NB4 (cell line): Measurements from ENCODE around the gene FILIP1L.

Experiments
- DNase-seq: peaks from one replicate; pipeline ENCODE4 v3.0.0; 2010; ENCODE audit warnings: low read depth
- H3K4me3 ChIP-seq: one replicate; pipeline ENCODE4 v1.5.1; 2011; ENCODE audit warnings: mild to moderate bottlenecking, low read depth, low read length, moderate library complexity
- CTCF ChIP-seq: IDR thresholded peaks from one replicate; pipeline ENCODE4 v1.5.1; 2012; ENCODE audit warnings: low read depth, low read length
- MAX ChIP-seq: IDR thresholded peaks from 2 replicates; pipeline ENCODE4 v1.6.1; 2011; ENCODE audit warnings: low read depth, low read length
- MYC ChIP-seq: IDR thresholded peaks from 2 replicates; pipeline ENCODE4 v1.6.1; 2011; ENCODE audit warnings: low read depth, low read length
- POLR2A ChIP-seq: IDR thresholded peaks from 2 replicates; pipeline ENCODE4 v1.6.1; 2011; ENCODE audit warnings: mild to moderate bottlenecking; ENCODE audit not compliant: insufficient read length; ENCODE audit errors: extremely low read depth

Gene FILIP1L

GRCh38 chr3:99901200-99901926 is 212.9 kb downstream of the FILIP1L start:
- H3K4me3 ChIP-seq = no peak overlapping the region
- TF ChIP-seq POLR2A (no peak), MYC (no peak), CTCF (no peak), MAX (no peak)
- peak; percentile 22 for DNase-seq

GRCh38 chr3:99900248-99900647 is 214.1 kb downstream of the FILIP1L start:
- no peak overlapping the region for H3K4me3 ChIP-seq
- no peak for TF ChIP-seq MAX
- TF ChIP-seq CTCF = no peak
- no peak for TF ChIP-seq MYC
- no peak for TF ChIP-seq POLR2A
- DNase-seq = no peak

- TF ChIP-seq CTCF (no peak), MYC (no peak), POLR2A (no peak), MAX (no peak)
- DNase-seq = no peak
- H3K4me3 ChIP-seq = no peak overlapping the region
Measured at GRCh38 chr3:99899603-99900002, 214.7 kb downstream of the FILIP1L start.

- no peak for TF ChIP-seq CTCF
- TF ChIP-seq MAX = no peak
- TF ChIP-seq MYC = no peak
- TF ChIP-seq POLR2A = no peak
- peak overlapping the region; percentile 27 for H3K4me3 ChIP-seq
- no peak for DNase-seq
Measured at GRCh38 chr3:99896482-99896881, 217.8 kb downstream of the FILIP1L start.

GRCh38 chr3:99895703-99896441 is 218.4 kb downstream of the FILIP1L start:
- DNase-seq = peak; percentile 83
- H3K4me3 ChIP-seq = peak overlapping the region; percentile 27
- TF ChIP-seq POLR2A (no peak), MYC (peak; percentile 67), MAX (peak; percentile 74)

GRCh38 chr3:99895131-99895696 is 219.1 kb downstream of the FILIP1L start:
- H3K4me3 ChIP-seq = no peak overlapping the region
- DNase-seq = peak; percentile 11
- TF ChIP-seq POLR2A (no peak), MAX (no peak), CTCF (no peak), MYC (no peak)
